Left ventricle myocardium inferior (tissue), 1 donor: ENCODE data around the gene TRIP13. TPM values are rescaled to one million over a fixed set of nuclear protein-coding genes. Genes with fewer than 3 reads are reported as not detected.

ENCODE experiments used
- DNase-seq: peaks from one replicate; pipeline ENCODE4 v3.0.0-alpha.2; 2020
- H3K27ac ChIP-seq: fragments of 200-600 bp; replicated peaks from 2 replicates; pipeline ENCODE4 v1.8.0; 2021
- H3K27me3 ChIP-seq: fragments of 200-600 bp; 2 replicates; pipeline ENCODE4 v1.8.0; 2021; ENCODE audit warnings: low read depth
- H3K36me3 ChIP-seq: fragments of 200-600 bp; 2 replicates; pipeline ENCODE4 v1.8.0; 2021
- H3K4me1 ChIP-seq: fragments of 200-600 bp; 2 replicates; pipeline ENCODE4 v1.8.0; 2021
- H3K4me3 ChIP-seq: fragments of 200-600 bp; 2 replicates; pipeline ENCODE4 v1.8.0; 2021; ENCODE audit warnings: mild to moderate bottlenecking, moderate library complexity
- H3K9me3 ChIP-seq: fragments of 200-600 bp; replicated peaks from 2 replicates; pipeline ENCODE4 v1.8.0; 2021
- intact Hi-C: fragments of 100-400 bp; cut with micrococcal nuclease; formaldehyde crosslinking; loops from one replicate; pipeline ENCODE4 v1.11.0; 2022
- total RNA-seq: library from RNA; stranded (reverse); fragmentation: NEBNext Ultra II Directional; extraction: Animal tissue kit (Norgen Biotek cat#: 25700); gene quantifications from one replicate; pipeline ENCODE4 v1.2.1, GENCODE V29; 2021
- TF ChIP-seq, protein P1 (sequence below): fragments of 200-600 bp; IDR thresholded peaks from 2 replicates; pipeline ENCODE4 v1.8.0; 2021; ENCODE audit warnings: antibody characterized with exemption, mild to moderate bottlenecking, borderline replicate concordance
- donor health status: DM: no; HTN: yes; CAD: no; lungs with severe emphysema.

The TRIP13 gene
- total RNA-seq, 1 donor from 2014 or later: 0.44 TPM

DNA sequence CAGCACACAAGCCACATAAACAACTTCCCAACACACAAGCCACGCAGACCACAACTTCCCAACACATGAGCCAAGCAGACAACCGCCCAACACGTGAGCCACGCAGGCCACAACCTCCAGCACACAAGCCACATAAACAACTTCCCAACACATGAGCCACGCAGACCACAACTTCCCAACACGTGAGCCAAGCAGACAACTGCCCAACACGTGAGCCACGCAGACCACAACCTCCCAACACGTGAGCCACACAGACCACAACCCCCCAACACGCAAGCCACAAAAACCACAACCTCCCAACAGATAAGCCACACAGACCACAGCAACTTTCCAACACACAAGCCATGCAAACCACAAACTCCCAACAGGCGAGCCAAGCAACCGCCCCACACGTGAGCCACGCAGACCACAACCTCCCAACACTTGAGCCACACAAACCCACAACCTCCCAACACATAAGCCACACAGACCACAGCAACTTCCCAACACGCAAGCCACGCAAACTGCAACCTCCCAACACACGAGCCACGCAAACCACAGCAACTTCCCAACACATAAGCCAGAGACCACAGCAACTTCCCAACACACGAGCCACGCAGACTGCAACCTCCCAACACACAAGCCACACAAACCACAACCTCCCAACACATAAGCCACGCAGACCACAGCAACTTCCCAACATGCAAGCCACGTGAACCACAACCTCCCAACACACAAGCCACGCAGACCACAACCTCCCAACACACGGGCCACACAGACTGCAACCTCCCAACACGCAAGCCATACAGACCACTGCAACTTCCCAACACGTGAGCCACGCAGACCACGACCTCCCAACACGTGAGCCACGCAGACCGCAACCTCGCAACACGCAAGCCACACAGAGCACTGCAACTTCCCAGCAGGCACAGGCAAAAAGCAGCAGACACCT, 10.2 kb upstream of the TRIP13 start:
- no peak for DNase-seq
- no peaks in the 10 kb centered on the region for H3K27me3 ChIP-seq
- no peaks in the 10 kb centered on the region for H3K9me3 ChIP-seq
- intact Hi-C loops: no loop called here
- TF ChIP-seq, protein P1, sequence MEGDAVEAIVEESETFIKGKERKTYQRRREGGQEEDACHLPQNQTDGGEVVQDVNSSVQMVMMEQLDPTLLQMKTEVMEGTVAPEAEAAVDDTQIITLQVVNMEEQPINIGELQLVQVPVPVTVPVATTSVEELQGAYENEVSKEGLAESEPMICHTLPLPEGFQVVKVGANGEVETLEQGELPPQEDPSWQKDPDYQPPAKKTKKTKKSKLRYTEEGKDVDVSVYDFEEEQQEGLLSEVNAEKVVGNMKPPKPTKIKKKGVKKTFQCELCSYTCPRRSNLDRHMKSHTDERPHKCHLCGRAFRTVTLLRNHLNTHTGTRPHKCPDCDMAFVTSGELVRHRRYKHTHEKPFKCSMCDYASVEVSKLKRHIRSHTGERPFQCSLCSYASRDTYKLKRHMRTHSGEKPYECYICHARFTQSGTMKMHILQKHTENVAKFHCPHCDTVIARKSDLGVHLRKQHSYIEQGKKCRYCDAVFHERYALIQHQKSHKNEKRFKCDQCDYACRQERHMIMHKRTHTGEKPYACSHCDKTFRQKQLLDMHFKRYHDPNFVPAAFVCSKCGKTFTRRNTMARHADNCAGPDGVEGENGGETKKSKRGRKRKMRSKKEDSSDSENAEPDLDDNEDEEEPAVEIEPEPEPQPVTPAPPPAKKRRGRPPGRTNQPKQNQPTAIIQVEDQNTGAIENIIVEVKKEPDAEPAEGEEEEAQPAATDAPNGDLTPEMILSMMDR: no peak
- peaks cover 24% of the 10 kb centered on the region for H3K4me1 ChIP-seq
- H3K4me3 ChIP-seq: no peak overlapping the region
- no peak overlapping the region for H3K27ac ChIP-seq
- H3K36me3 ChIP-seq: peaks cover 79% of the 10 kb centered on the region

DNA sequence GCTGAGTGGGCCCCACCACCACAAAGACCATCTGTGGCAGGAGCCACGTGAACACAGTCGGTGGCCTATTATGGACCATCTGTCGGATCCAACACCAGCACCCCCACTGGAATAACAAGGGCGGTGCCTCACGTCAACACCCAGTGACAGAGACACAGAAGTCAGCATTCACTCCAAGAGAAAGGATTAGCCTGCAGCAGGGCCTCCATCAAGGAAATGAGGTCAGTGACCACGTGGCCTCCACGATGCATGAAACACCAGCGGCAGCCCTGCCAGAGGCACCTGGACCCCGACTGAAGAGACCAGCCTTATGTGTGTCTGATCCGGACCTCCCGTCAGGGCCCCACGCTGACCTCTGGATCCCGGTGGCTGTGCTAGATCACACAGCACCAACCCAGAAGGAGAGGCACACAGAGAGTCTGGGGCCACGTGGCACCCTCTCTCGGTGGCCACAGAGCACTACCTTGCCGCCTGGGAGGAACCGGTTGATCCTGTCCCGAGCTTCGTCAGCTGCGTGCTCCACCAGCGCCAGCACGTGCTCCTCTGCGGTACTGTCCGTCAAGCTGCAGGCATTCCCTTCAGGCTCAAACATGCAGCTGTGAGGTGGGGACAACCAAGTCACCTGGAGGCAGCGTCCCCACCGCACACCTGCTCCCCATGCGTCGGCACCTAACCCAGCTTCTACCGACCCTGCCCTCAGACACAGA, 9.1 kb upstream of the TRIP13 start:
- no peak overlapping the region for H3K27ac ChIP-seq
- no peak overlapping the region for H3K4me3 ChIP-seq
- no peak for DNase-seq
- H3K27me3 ChIP-seq: no peaks in the 10 kb centered on the region
- H3K9me3 ChIP-seq: no peaks in the 10 kb centered on the region
- peaks cover 81% of the 10 kb centered on the region for H3K36me3 ChIP-seq
- intact Hi-C loops: no loop called here
- peaks cover 24% of the 10 kb centered on the region for H3K4me1 ChIP-seq
- TF ChIP-seq, protein P1: no peak

DNA sequence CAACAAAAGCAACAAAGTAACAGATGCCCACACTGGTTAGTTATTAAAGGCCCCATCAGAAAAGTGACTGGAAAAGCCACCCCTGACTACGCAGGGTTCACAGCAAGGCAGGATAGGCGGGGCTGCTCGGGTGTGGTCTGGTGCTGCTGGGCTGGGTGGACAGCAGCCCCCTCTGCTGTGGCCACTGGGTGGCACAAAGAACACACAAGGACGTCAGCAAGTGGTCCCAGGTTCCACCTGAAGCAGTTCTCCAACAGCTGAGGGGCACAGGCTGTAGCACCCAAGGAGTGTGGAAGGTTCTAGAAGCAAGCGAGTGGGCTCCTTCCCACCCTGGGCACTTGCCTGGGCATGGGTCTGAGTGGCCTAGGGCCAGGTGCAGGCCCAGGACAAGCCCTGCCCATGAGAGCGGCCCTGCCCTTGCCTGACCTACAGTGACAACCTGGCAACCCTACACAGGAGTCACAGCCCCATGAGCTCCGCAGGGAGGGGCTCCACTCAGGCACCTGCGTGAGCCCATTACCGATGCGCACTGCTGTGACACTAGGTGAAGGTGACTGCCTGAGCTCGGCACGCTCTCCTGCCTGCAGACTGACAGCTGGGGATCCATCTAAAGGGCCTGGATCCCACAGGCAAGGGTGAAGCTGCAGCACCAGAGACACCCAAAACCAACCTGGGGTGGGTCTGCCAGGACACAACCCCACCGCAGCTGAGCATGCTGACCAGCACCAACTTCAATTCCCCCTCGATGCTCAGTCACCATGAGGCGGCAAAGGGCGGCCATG, 8.1 kb upstream of the TRIP13 start:
- intact Hi-C loops: no loop called here
- H3K27me3 ChIP-seq: no peaks in the 10 kb centered on the region
- peak overlapping the region; percentile 69 for H3K27ac ChIP-seq
- peaks cover 24% of the 10 kb centered on the region for H3K4me1 ChIP-seq
- TF ChIP-seq, protein P1: no peak
- no peak for DNase-seq
- peaks cover 91% of the 10 kb centered on the region for H3K36me3 ChIP-seq
- no peaks in the 10 kb centered on the region for H3K9me3 ChIP-seq
- H3K4me3 ChIP-seq: no peak overlapping the region

DNA sequence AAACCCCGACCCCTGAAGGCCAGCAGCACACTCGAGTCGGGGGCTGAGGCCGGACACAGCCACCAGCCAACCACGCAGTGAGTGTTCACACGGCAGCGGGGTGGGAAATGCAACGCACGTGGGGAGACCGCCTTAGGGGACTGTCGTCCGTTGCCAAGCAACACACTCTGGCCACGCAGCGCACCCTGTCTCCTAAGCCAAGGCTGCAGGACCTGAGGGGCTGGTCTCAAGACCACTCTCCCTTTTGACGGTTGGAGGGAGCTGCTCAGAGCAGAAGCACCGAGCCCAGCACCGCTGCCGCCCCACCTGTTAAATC, 7.6 kb upstream of the TRIP13 start:
- Histone ChIP-seq H3K4me3 (no peak overlapping the region), H3K36me3 (peaks cover 96% of the 10 kb centered on the region), H3K4me1 (peaks cover 24% of the 10 kb centered on the region), H3K9me3 (no peaks in the 10 kb centered on the region), H3K27ac (peak overlapping the region; percentile 69), H3K27me3 (no peaks in the 10 kb centered on the region)
- TF ChIP-seq, protein P1: no peak
- no peak for DNase-seq
- intact Hi-C loops: no loop called here

DNA sequence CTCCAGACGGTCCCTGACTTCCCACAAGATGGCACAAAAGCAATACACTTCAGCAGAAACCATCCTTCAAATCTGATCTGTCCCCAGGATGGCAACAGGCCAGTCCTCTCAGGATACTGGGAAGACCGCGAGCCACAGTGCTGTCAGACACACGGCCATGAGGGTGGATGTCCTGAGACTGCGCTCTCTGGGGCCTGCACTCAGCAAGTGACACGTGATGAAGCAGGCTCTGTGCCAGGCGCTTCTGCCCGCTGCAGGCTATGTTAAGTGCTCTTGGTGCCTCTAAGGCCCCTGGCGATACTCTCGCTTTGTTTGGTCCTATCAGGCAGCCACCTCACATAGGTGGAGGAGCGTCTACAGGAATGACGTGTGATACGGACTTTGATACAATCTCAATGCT, 7.2 kb upstream of the TRIP13 start:
- TF ChIP-seq, protein P1: no peak
- Histone ChIP-seq H3K27me3 (no peaks in the 10 kb centered on the region), H3K27ac (peak overlapping the region; percentile 69), H3K4me3 (no peak overlapping the region), H3K9me3 (no peaks in the 10 kb centered on the region), H3K36me3 (peaks cover 98% of the 10 kb centered on the region), H3K4me1 (peaks cover 24% of the 10 kb centered on the region)
- intact Hi-C loops: no loop called here
- peak; percentile 83 for DNase-seq
